Suprapubic skin (tissue), 4 donors: Measurements from ENCODE around the gene ATP5F1C. TPM values are rescaled to one million over a fixed set of nuclear protein-coding genes. Genes with fewer than 3 reads are reported as not detected.

Source experiments
- DNase-seq, 2 donors: peaks; one replicate each; pipeline ENCODE4 v3.0.0-alpha.2; 2019; ENCODE audit warnings: low spot score in 2 of 2
- H3K27ac ChIP-seq: fragments of 200-600 bp; sonication (generic); one replicate; pipeline ENCODE4 v1.5.1; 2019
- H3K27me3 ChIP-seq: fragments of 200-600 bp; sonication (generic); one replicate; pipeline ENCODE4 v1.5.1; 2019
- H3K36me3 ChIP-seq: fragments of 200-600 bp; sonication (generic); one replicate; pipeline ENCODE4 v1.5.1; 2019
- H3K4me1 ChIP-seq: fragments of 200-600 bp; sonication (generic); one replicate; pipeline ENCODE4 v1.5.1; 2019
- H3K4me3 ChIP-seq: fragments of 200-600 bp; sonication (generic); one replicate; pipeline ENCODE4 v1.5.1; 2019; ENCODE audit warnings: mild to moderate bottlenecking
- H3K9me3 ChIP-seq: fragments of 200-600 bp; sonication (generic); one replicate; pipeline ENCODE4 v1.5.1; 2019
- CTCF ChIP-seq, 2 donors: fragments of 200-600 bp in 1 of 2; fragments of 450-650 bp in 1 of 2; sonication (generic) in 1 of 2; IDR thresholded peaks; one replicate each; pipeline ENCODE4 v1.5.1; 2016 to 2019; ENCODE audit warnings: antibody characterized with exemption in 2 of 2, mild to moderate bottlenecking in 1 of 2, moderate library complexity in 1 of 2
- EP300 ChIP-seq: sonication (generic); formaldehyde crosslinking; IDR thresholded peaks from one replicate; pipeline ENCODE4 v1.6.1; 2017; ENCODE audit warnings: antibody characterized with exemption
- POLR2A ChIP-seq, 2 donors: fragments of 450-650 bp; IDR thresholded peaks; one replicate each; pipeline ENCODE4 v1.6.1; 2017; ENCODE audit warnings: antibody characterized with exemption in 2 of 2, mild to moderate bottlenecking in 2 of 2, moderate library complexity in 2 of 2
- POLR2AphosphoS5 ChIP-seq, 3 donors: sonication (generic); formaldehyde crosslinking; IDR thresholded peaks; one replicate each; pipeline ENCODE4 v1.6.1; 2017; ENCODE audit warnings: antibody characterized with exemption in 3 of 3
- WGBS: methylation state at CpG from one replicate; pipeline ENCODE4 v1.1.5; 2018; 5-methylcytosine and 5-hydroxymethylcytosine counted together
- total RNA-seq, 4 donors: library from RNA; depleted of rRNA; stranded (reverse); fragments of >200 nt; gene quantifications; one replicate each; pipeline ENCODE4 v1.1.0, GENCODE V29; 2016

ATP5F1C gene
- total RNA-seq, 4 donors from 2014 or later, result 188 to 226 (median 205) TPM

GRCh38 chr10:7856678-7857077 lies 68.7 kb downstream of the ATP5F1C start:
- Histone ChIP-seq H3K36me3 (no peaks in the 10 kb centered on the region), H3K4me1 (no peaks in the 10 kb centered on the region)
- WGBS, result 52% methylated on average over 4 of the region's 4 CpGs

GRCh38 chr10:7857262-7857661 lies 69.3 kb downstream of the ATP5F1C start:
- H3K27me3 ChIP-seq, result no peaks in the 10 kb centered on the region
- 68% methylated on average over 4 of the region's 4 CpGs for WGBS
- no peak for DNase-seq
- no peaks in the 10 kb centered on the region for H3K36me3 ChIP-seq
- H3K4me3 ChIP-seq, result no peak overlapping the region
- H3K9me3 ChIP-seq, result peaks cover 23% of the 10 kb centered on the region
- no peak overlapping the region for H3K27ac ChIP-seq
- no peak for TF ChIP-seq POLR2AphosphoS5 (IDR thresholded peaks at IDR 0.05)
- no peak for TF ChIP-seq POLR2A (IDR thresholded peaks at IDR 0.05)
- no peak for TF ChIP-seq EP300
- TF ChIP-seq CTCF (IDR thresholded peaks at IDR 0.05), result no peak
- H3K4me1 ChIP-seq, result no peaks in the 10 kb centered on the region

More at GRCh38 chr10:7856678-7857077, 68.7 kb downstream of the ATP5F1C start:
- Histone ChIP-seq H3K27ac (no peak overlapping the region), H3K9me3 (peaks cover 18% of the 10 kb centered on the region), H3K27me3 (no peaks in the 10 kb centered on the region), H3K4me3 (no peak overlapping the region)
- no peak for TF ChIP-seq EP300
- no peak for TF ChIP-seq CTCF (IDR thresholded peaks at IDR 0.05)
- TF ChIP-seq POLR2AphosphoS5 (IDR thresholded peaks at IDR 0.05), result no peak
- no peak for TF ChIP-seq POLR2A (IDR thresholded peaks at IDR 0.05)
- DNase-seq, result no peak

Other genes starting within 250 kb of the ATP5F1C start
- 10 to 100 TPM in 1 of 4 donors, 1 to 10 TPM in 3; 3.8 to 11.3 (median 4.4) TPM for gene ITIH5, start 121.2 kb upstream of the ATP5F1C start, total RNA-seq
- gene ITIH2, start 84.9 kb upstream of the ATP5F1C start, total RNA-seq, result under 1 TPM in 1 of 4 donors, not detected in 3; 0.24 TPM
- gene KIN, start 184 bp upstream of the ATP5F1C start, total RNA-seq, result 10 to 100 TPM in 1 of 4 donors, 1 to 10 TPM in 3; 2.7 to 13.8 (median 7.5) TPM
- gene TAF3, start 30.3 kb downstream of the ATP5F1C start, total RNA-seq, result 10 to 100 TPM in 2 of 4 donors, 1 to 10 TPM in 2; 5.6 to 13.3 (median 10.3) TPM